Naive thymus-derived CD8-positive, alpha-beta T cell (primary cell): ENCODE measurements around the gene CTBP1. TPM values are rescaled to one million over a fixed set of nuclear protein-coding genes. Genes with fewer than 3 reads are reported as not detected.

Source experiments
- ATAC-seq, 2 donors: fragments of 150-1000 bp; cut with Tn5 transposase in 1 of 2; sonication (Bioruptor Pico), chemical (Tn5 transposase) in 1 of 2; 1 replicate in 1 of 2; 2 replicates in 1 of 2; pipeline ENCODE4 v1.10.0; 2021; ENCODE audit warnings: mild to moderate bottlenecking in 2 of 2, moderate library complexity in 2 of 2
- POLR2A ChIA-PET: fragments of 350-600 bp; sonication (Branson Sonifier 250); formaldehyde crosslinking; loops from one replicate; lab custom pipeline; 2021; ENCODE audit warnings: antibody characterized with exemption; lab: Charles Lee
- DNase-seq, 10 donors: peaks; one replicate each; pipeline versions ENCODE4 v3.0.0 to v3.0.0-alpha.2; 2020 to 2022
- H3K27ac Mint-ChIP-seq, 10 donors: one replicate each; pipeline ENCODE4 v1.8.0; 2020 to 2022; ENCODE audit warnings: mild to moderate bottlenecking in 10 of 10, mixed read lengths in 10 of 10, moderate library complexity in 4 of 10, inconsistent platforms in 1 of 10
- H3K27me3 Mint-ChIP-seq, 5 donors: one replicate each; pipeline ENCODE4 v1.8.0; 2021 to 2022; ENCODE audit warnings: mixed read lengths in 5 of 5
- H3K36me3 Mint-ChIP-seq, 3 donors: one replicate each; pipeline ENCODE4 v1.8.0; 2020 to 2022; ENCODE audit warnings: mixed read lengths in 3 of 3, mild to moderate bottlenecking in 2 of 3, inconsistent platforms in 1 of 3
- H3K4me1 Mint-ChIP-seq, 4 donors: one replicate each; pipeline ENCODE4 v1.8.0; 2021 to 2022; ENCODE audit warnings: mixed read lengths in 4 of 4
- H3K4me3 Mint-ChIP-seq, 10 donors: one replicate each; pipeline ENCODE4 v1.8.0; 2020 to 2022; ENCODE audit warnings: mild to moderate bottlenecking in 10 of 10, mixed read lengths in 10 of 10, moderate library complexity in 6 of 10, inconsistent platforms in 1 of 10
- H3K9me3 Mint-ChIP-seq, 9 donors: one replicate each; pipeline ENCODE4 v1.8.0; 2020 to 2022; ENCODE audit warnings: mixed read lengths in 9 of 9, mild to moderate bottlenecking in 3 of 9, inconsistent platforms in 1 of 9, moderate library complexity in 1 of 9
- polyA plus RNA-seq, 3 donors: library from polyadenylated mRNA; unstranded; fragments of 300-500 nt; fragmentation: Illumina TruSeq; gene quantifications; one replicate each; pipeline ENCODE4 v1.2.3, GENCODE V29; 2021
- total RNA-seq, 8 experiments: library from RNA in 2 of 8; stranded (reverse) in 2 of 8; gene quantifications; one replicate each; pipeline ENCODE4 v1.2.3 and lab custom pipeline; 2021 to 2026

CTBP1 gene
- total and polyA plus RNA-seq, 5 experiments from 2014 or later: 51.0 to 193 (median 104) TPM

DNA sequence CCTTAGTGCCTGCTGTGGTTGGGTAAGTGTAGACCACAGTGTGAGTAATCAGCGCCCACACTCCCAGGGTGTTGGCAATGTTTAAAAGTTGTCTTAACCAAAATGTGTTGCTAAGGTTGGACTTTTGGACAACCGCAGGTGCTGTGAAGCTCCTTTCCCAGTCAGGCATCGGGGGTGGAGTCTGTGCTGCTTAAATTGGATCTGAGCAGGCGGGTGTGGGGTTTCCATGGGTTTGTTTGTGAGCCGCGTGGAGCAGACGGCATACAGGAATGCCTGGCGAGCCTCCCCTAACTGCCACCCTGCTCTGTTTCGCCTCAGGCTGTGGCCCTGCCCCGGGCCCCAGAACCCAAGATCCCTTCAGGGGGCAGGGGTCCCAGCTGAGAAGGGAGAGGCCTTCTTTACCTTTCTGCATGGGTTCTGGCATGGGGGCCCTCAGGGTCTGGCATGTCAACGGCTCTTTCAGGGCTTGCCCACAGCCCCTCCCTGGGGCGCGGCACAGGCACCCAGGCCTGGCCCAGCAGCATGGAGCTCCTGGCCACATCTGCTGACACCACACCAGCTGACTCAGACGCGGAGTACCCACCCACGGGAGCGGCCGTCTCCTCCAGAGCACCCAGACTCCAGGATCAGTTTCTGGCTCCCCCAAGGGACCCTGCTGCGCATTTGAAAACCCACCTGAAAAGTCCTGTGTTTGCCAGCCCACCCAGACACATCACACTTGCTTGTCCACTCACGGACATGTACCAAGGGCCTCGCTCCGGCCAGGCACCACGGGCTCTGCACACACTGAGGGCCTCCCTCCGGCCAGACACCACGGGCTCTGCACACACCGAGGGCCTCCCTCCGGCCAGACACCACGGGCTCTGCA, 71.4 kb downstream of the CTBP1 start:
- H3K36me3 Mint-ChIP-seq: peaks cover 3 to 23% (median 22%) of the 10 kb centered on the region in 3 donors
- H3K27me3 Mint-ChIP-seq: peaks cover 0 to 9% (median 2%) of the 10 kb centered on the region in 5 donors
- H3K4me3 Mint-ChIP-seq: peak overlapping the region in 1 of 10 donors; percentile 53
- peaks cover 3 to 19% (median 12%) of the 10 kb centered on the region in 9 donors for H3K9me3 Mint-ChIP-seq
- POLR2A ChIA-PET: no interaction called here
- H3K4me1 Mint-ChIP-seq: peaks cover 0 to 39% (median 11%) of the 10 kb centered on the region in 4 donors
- H3K27ac Mint-ChIP-seq: peak overlapping the region in 1 of 10 donors; percentile 66
- no peak for ATAC-seq
- DNase-seq: peak in 2 of 10 donors; percentile 21 to 68

DNA sequence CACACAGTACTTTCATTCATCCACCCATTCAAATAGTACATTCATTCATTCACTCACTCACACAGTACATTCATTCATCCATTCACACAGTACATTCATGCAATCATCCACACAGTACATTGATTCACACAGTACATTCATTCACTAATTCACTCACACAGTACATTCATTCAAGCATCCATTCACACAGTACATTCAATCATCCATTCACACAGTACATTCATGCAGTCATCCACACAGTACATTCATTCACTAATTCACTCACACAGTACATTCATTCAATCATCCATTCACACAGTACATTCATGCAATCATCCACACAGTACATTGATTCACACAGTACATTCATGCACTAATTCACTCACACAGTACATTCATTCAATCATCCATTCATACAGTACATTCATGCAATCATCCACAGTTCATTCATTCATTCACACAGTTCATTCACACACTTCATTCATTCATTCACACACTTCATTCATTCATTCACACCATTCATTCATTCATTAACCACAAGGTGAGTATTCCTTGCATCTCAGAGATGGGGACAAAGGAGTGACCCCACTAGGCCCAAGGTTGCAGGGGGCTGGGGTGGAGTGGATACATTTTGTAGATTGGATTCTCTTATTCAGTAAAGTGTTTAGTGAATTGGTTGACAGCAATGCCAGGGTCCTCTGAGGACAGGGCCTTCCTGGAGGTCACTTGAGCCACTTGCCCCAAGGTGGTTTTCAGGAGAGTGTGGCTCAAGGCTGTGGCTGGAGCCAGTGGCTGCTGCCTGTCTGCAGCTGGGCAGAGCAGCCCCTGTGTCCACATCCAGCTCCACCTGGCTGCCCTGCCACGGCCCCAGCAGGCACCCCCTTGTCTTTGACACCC, 72.3 kb downstream of the CTBP1 start:
- peaks cover 0 to 9% (median 1%) of the 10 kb centered on the region in 5 donors for H3K27me3 Mint-ChIP-seq
- POLR2A ChIA-PET: no interaction called here
- ATAC-seq (no peak), DNase-seq (no peak)
- peak overlapping the region in 1 of 10 donors; percentile 53 for H3K4me3 Mint-ChIP-seq
- H3K36me3 Mint-ChIP-seq: peaks cover 3 to 18% (median 16%) of the 10 kb centered on the region in 3 donors
- H3K27ac Mint-ChIP-seq: peak overlapping the region in 3 of 10 donors; percentile 0 to 66 (median 63)
- peaks cover 2 to 31% (median 9%) of the 10 kb centered on the region in 4 donors for H3K4me1 Mint-ChIP-seq
- peaks cover 0 to 19% (median 12%) of the 10 kb centered on the region in 9 donors for H3K9me3 Mint-ChIP-seq

DNA sequence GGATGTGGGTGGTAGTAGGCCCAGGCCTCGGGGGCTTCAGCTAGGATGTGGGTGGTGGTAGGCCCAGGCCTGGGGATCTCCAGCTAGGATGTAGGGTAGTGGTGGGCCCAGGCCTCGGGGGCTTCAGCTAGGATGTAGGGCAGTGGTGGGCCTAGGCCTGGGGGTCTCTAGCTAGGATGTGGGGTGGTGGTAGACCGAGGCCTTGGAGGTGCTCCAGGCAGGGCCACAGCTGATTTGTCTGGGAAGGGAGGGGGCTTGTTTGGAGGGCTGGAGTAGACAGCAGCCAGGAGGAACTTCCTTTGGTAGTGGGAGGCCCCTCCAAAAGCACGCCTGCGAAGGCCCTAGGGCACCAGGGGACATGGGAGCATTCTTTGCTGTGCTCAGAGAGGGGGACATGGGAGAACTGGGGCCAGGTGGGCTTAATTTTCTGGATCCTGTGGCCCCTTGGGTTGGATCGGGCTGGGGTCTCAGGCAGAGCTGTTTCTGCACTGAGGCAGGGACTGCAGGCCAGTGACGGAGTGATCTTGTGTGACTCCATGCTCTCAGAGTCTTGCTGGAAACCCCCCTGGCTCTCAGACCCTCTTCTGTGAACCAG, 73.2 kb downstream of the CTBP1 start:
- Mint-ChIP-seq H3K4me1 (peaks cover 8 to 33% (median 13%) of the 10 kb centered on the region in 4 donors), H3K9me3 (peaks cover 0 to 12% (median 7%) of the 10 kb centered on the region in 9 donors), H3K4me3 (peak overlapping the region in 2 of 10 donors; percentile 14 to 55), H3K36me3 (peaks cover 7 to 10% (median 10%) of the 10 kb centered on the region in 3 donors), H3K27ac (peak overlapping the region in 1 of 10 donors; percentile 68), H3K27me3 (peaks cover 0 to 12% (median 7%) of the 10 kb centered on the region in 5 donors)
- DNase-seq (no peak), ATAC-seq (no peak)
- POLR2A ChIA-PET: interaction anchor here (1.1 to 2.2 kb wide), 2 partner anchors 8 to 18 kb away, joined by 3 to 5 read pairs; no protein-coding TSS in a partner anchor

DNA sequence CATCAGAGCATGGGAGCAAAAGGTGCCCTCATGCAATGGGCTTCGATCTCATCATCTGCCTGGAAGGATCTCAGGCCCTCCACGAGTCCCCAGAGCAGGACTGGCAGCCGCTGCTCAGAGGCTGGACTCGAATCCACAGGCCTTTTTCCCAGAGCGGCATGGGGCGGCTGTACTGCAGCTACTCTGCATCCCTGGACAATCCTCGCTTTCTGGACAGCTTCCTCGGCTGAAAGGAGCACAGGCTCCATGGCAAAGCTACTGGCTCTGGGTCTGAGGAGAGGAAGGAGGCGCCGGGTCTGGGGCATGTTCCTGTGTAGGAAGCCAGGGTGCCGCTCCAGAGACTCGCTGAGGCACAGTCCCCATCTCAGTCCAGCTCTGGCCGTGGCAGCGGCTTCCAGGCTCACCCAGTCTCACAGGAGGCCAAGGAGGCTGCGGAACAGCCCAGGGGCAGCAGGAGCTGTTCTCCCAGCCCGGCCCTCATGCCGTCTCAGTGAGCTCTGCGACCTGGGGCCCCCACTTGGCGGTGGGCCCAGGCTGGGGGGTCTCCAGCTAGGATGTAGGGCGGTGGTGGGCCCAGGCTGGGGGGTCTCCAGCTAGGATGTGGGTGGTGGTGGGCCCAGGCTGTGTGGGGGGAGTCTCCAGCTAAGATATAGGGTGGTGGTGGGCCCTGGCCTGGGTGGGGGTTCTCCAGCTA, 73.8 kb downstream of the CTBP1 start:
- no peak for DNase-seq
- ATAC-seq: no peak
- H3K27me3 Mint-ChIP-seq: peaks cover 2 to 16% (median 7%) of the 10 kb centered on the region in 5 donors
- H3K36me3 Mint-ChIP-seq: peaks cover 4 to 7% (median 4%) of the 10 kb centered on the region in 3 donors
- POLR2A ChIA-PET: interaction anchor here (0.7 to 2.2 kb wide), 3 partner anchors 9 to 201 kb away, joined by 3 to 5 read pairs (median 3); no protein-coding TSS in a partner anchor
- H3K27ac Mint-ChIP-seq: peak overlapping the region in 1 of 10 donors; percentile 68
- peaks cover 0 to 5% (median under 1%) of the 10 kb centered on the region in 9 donors for H3K9me3 Mint-ChIP-seq
- H3K4me1 Mint-ChIP-seq: peaks cover 8 to 34% (median 14%) of the 10 kb centered on the region in 4 donors
- H3K4me3 Mint-ChIP-seq: no peak overlapping the region

DNA sequence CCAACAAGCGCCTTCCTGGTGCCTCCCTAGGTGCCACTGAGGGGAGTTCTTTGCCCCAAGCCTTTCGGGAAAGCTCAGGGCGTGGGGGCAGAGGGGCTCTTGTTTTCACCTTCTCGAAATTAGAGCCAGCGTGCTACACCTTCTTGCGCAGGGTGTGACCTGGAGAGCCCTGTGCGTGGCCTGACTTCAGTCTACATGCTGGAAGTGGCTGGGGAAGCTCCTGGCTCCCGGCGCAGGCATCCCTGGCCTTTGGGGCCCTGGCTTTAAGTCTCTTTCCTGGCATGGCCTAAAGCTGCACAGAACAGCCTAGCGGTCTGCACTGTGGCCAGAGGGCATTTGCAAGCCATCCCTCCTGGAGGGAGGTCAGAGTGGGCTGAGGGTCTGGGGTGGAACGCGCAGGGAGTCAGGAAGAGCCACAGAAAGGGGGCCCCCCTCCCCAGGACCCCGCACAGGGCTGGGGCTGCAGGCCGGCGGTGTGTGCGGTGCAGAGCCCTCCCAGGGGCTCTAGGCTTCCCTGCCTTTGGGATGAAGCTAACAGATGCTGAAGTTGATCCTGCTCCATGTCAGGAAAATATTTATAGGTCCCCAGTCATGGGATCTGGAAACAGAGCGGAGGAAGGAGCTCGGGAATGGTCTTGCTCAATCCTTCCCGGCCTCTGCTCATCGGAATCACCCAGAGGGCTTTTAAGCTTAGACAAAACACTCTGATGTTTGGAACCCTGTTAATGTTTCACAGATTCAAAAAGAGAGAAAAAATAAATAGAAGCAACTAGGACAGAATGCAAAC, 75.8 kb downstream of the CTBP1 start:
- H3K36me3 Mint-ChIP-seq: peaks cover 0 to 4% (median 0%) of the 10 kb centered on the region in 3 donors
- peaks cover 2 to 18% (median 7%) of the 10 kb centered on the region in 5 donors for H3K27me3 Mint-ChIP-seq
- ATAC-seq (no peak), DNase-seq (no peak)
- H3K4me3 Mint-ChIP-seq: peak overlapping the region in 9 of 10 donors; percentile 7 to 80 (median 28)
- peak overlapping the region in 3 of 10 donors; percentile 9 to 73 (median 41) for H3K27ac Mint-ChIP-seq
- H3K4me1 Mint-ChIP-seq: peaks cover 10 to 40% (median 22%) of the 10 kb centered on the region in 4 donors
- H3K9me3 Mint-ChIP-seq: no peaks in the 10 kb centered on the region
- POLR2A ChIA-PET: interaction anchor here (1.7 to 2.3 kb wide), 2 partner anchors 11 to 76 kb away, joined by 5 to 9 read pairs; partner anchors contain the start of gene CTBP1

- POLR2A ChIA-PET: interaction anchor here (0.8 to 2.3 kb wide), 5 partner anchors 11 to 77 kb away, joined by 3 to 9 read pairs (median 6); partner anchors contain the start of gene CTBP1
- DNase-seq (peak in 2 of 10 donors; percentile 21 to 59), ATAC-seq (no peak)
- H3K9me3 Mint-ChIP-seq: no peaks in the 10 kb centered on the region
- peaks cover 11 to 41% (median 29%) of the 10 kb centered on the region in 4 donors for H3K4me1 Mint-ChIP-seq
- peak within 1 kb of the TSS in 9 of 10 donors; percentile 68 to 86 (median 77) for H3K4me3 Mint-ChIP-seq
- peaks cover 0 to 4% (median 0%) of the 10 kb centered on the region in 3 donors for H3K36me3 Mint-ChIP-seq
- H3K27me3 Mint-ChIP-seq: peaks cover 2 to 19% (median 7%) of the 10 kb centered on the region in 5 donors
- H3K27ac Mint-ChIP-seq: peak within 1 kb of the TSS in 8 of 10 donors; percentile 40 to 89 (median 60)
Observed at GRCh38 chr4:1172228-1172851, 76.6 kb downstream of the CTBP1 start, which contains the start of gene SPON2. SPON2 (minus strand) TSS chr4:1172583.

GRCh38 chr4:1171311-1172227, 77.4 kb downstream of the CTBP1 start:
- Mint-ChIP-seq H3K4me3 (peak overlapping the region; percentile 54 to 86 (median 77)), H3K27ac (peak overlapping the region in 8 of 10 donors; percentile 3 to 87 (median 66)), H3K4me1 (peaks cover 16 to 40% (median 33%) of the 10 kb centered on the region in 4 donors), H3K36me3 (peaks cover 0 to 4% (median 0%) of the 10 kb centered on the region in 3 donors), H3K9me3 (no peaks in the 10 kb centered on the region), H3K27me3 (peaks cover 2 to 19% (median 7%) of the 10 kb centered on the region in 5 donors)
- DNase-seq (peak; percentile 45 to 74 (median 60)), ATAC-seq (peak; percentile 48 to 52)
- POLR2A ChIA-PET: interaction anchor here (0.6 to 2.3 kb wide), 7 partner anchors 12 to 78 kb away, joined by 3 to 9 read pairs (median 5); partner anchors contain the start of gene CTBP1

DNA sequence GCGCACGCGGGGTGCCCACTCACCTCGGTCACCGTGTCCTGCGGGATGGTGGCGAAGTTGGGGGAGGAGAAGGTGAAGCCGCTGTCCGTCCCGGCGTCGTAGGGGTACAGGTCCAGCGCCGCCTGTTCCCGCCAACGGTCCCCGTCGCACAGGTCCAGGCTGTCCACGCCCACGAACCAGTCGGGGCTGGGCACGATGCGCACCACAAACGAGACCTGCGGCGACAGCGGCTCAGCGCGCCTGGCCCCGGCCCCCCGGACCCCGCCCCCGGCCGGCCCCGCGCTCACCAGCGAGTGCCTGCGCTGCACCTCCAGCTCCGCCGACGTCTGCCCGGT, 78.0 kb downstream of the CTBP1 start:
- Mint-ChIP-seq H3K4me3 (peak overlapping the region; percentile 54 to 86 (median 77)), H3K9me3 (no peaks in the 10 kb centered on the region), H3K36me3 (peaks cover 0 to 4% (median 0%) of the 10 kb centered on the region in 3 donors), H3K27me3 (peaks cover 2 to 19% (median 7%) of the 10 kb centered on the region in 5 donors), H3K27ac (peak overlapping the region in 3 of 10 donors; percentile 3 to 87 (median 45)), H3K4me1 (peaks cover 13 to 37% (median 31%) of the 10 kb centered on the region in 4 donors)
- POLR2A ChIA-PET: interaction anchor here (0.6 to 1.9 kb wide), 3 partner anchors 18 to 41 kb away, joined by 3 to 8 read pairs (median 4); no protein-coding TSS in a partner anchor
- DNase-seq: peak in 1 of 10 donors; percentile 58
- ATAC-seq: no peak
